Spleen (tissue), 7 donors: ENCODE results near the gene REXO5.

Source experiments
- CTCF ChIP-seq, 11 experiments: fragments of 200-600 bp in 7 of 11; fragments of 450-650 bp in 4 of 11; sonication (generic) in 4 of 11; IDR thresholded peaks in 8 of 11; conservative IDR thresholded peaks in 3 of 11; 1 replicate in 7 of 11; 2 replicates in 4 of 11; pipeline versions ENCODE4 v1.4.0 to v1.8.0; 2016 to 2021; ENCODE audit warnings: antibody characterized with exemption in 11 of 11, inconsistent platforms in 4 of 11, mild to moderate bottlenecking in 1 of 11
- POLR2A ChIP-seq, 3 donors: fragments of 450-650 bp; IDR thresholded peaks; one replicate each; pipeline ENCODE4 v1.5.1; 2017; ENCODE audit warnings: antibody characterized with exemption in 3 of 3, mild to moderate bottlenecking in 1 of 3
- POLR2AphosphoS5 ChIP-seq, 3 donors: sonication (generic); formaldehyde crosslinking; IDR thresholded peaks; one replicate each; pipeline ENCODE4 v1.5.1; 2017; ENCODE audit warnings: antibody characterized with exemption in 3 of 3
- donor health status: DM: no; HTN: no; CAD: no; lungs with moderate emphysema.
- donor health status: DM: no; HTN: no; CAD: no.
- donor health status: DM: no; HTN: no; CAD: no.

- TF ChIP-seq CTCF (IDR thresholded peaks at IDR 0.05 in 8 of 11, conservative IDR thresholded peaks at IDR 0.05 in 3 of 11) (no peak), POLR2AphosphoS5 (IDR thresholded peaks at IDR 0.05) (no peak), POLR2A (IDR thresholded peaks at IDR 0.05) (no peak)
Measured at GRCh38 chr16:20870122-20870820, 63.9 kb downstream of the REXO5 start.
